H1 (cell line): ENCODE measurements around the gene VWA3B. TPM values are rescaled to one million over a fixed set of nuclear protein-coding genes. Genes with fewer than 3 reads are reported as not detected.

ENCODE experiments used
- CTCF ChIA-PET: fragments of 300-600 bp; sonication (Branson Sonifier 250); formaldehyde crosslinking; loops from one replicate; lab custom pipeline; 2021; ENCODE audit not compliant: partially characterized antibody; lab: Charles Lee
- POLR2A ChIA-PET: fragments of 300-600 bp; sonication (Branson Sonifier 250); formaldehyde crosslinking; loops from one replicate; lab custom pipeline; 2021; ENCODE audit warnings: inconsistent platforms; ENCODE audit not compliant: partially characterized antibody; lab: Charles Lee
- DNase-seq, 2 experiments: peaks; one replicate each; pipeline versions ENCODE4 v3.0.0 to v3.0.0-alpha.2; 2010 to 2022; ENCODE audit warnings: low spot score in 2 of 2, low read depth in 1 of 2, mixed read lengths in 1 of 2
- FAIRE-seq: peaks from 2 replicates; lab custom pipeline; 2011; peaks lifted over from hg19 to GRCh38; lab: Jason Lieb, UNC
- H2AFZ ChIP-seq: 2 replicates; pipeline ENCODE4 v1.8.1; 2012; ENCODE audit warnings: low read length, inconsistent platforms
- H2AK5ac ChIP-seq: 2 replicates; pipeline ENCODE4 v1.6.1; 2013; ENCODE audit warnings: low read depth, low read length
- H2BK120ac ChIP-seq: replicated peaks from 2 replicates; pipeline ENCODE3; 2013; ENCODE audit warnings: low read depth, low read length, inconsistent platforms
- H2BK12ac ChIP-seq: 2 replicates; pipeline ENCODE4 v1.6.1; 2013; ENCODE audit warnings: low read depth, low read length
- H2BK15ac ChIP-seq: 2 replicates; pipeline ENCODE4 v1.6.1; 2013; ENCODE audit warnings: low read length
- H2BK20ac ChIP-seq: 2 replicates; pipeline ENCODE4 v1.6.1; 2013; ENCODE audit warnings: low read length
- H2BK5ac ChIP-seq: 2 replicates; pipeline ENCODE4 v1.6.1; 2013; ENCODE audit warnings: low read depth, low read length
- H3K14ac ChIP-seq: 2 replicates; pipeline ENCODE4 v1.6.1; 2013; ENCODE audit warnings: inconsistent platforms; ENCODE audit not compliant: insufficient read length
- H3K18ac ChIP-seq: 2 replicates; pipeline ENCODE4 v1.6.1; 2013; ENCODE audit warnings: low read length; ENCODE audit errors: extremely low read depth
- H3K23ac ChIP-seq: 2 replicates; pipeline ENCODE4 v1.6.1; 2013; ENCODE audit warnings: inconsistent platforms; ENCODE audit not compliant: insufficient read length
- H3K23me2 ChIP-seq: 2 replicates; pipeline ENCODE4 v1.6.1; 2013; ENCODE audit warnings: low read depth, low read length
- H3K27ac ChIP-seq: 2 replicates; pipeline ENCODE4 v1.6.1; 2011; ENCODE audit warnings: low read depth, low read length, inconsistent platforms
- H3K27me3 ChIP-seq, 4 experiments: replicated peaks in 1 of 4; 1 replicate in 1 of 4; 2 replicates in 3 of 4; pipeline versions ENCODE4 v1.6.1 to v1.8.1; 2011 to 2013; ENCODE audit warnings: low read length in 3 of 4, mild to moderate bottlenecking in 3 of 4, inconsistent platforms in 2 of 4, mixed read lengths in 2 of 4, moderate library complexity in 1 of 4; ENCODE audit not compliant: control insufficient read depth in 3 of 4, insufficient read depth in 3 of 4; ENCODE audit errors: extremely low read depth in 1 of 4
- H3K36me3 ChIP-seq, 4 experiments: 2 replicates each; pipeline versions ENCODE4 v1.6.1 to v1.8.1; 2011 to 2013; ENCODE audit warnings: mild to moderate bottlenecking in 4 of 4, low read length in 3 of 4, moderate library complexity in 2 of 4, control low read depth in 1 of 4, inconsistent platforms in 1 of 4; ENCODE audit not compliant: insufficient read depth in 4 of 4, control insufficient read depth in 2 of 4
- H3K4ac ChIP-seq: replicated peaks from 2 replicates; pipeline ENCODE3; 2013; ENCODE audit warnings: low read length, low read depth, mixed read lengths, inconsistent platforms; ENCODE audit not compliant: insufficient read length
- H3K4me1 ChIP-seq, 4 experiments: replicated peaks in 1 of 4; 1 replicate in 1 of 4; 2 replicates in 3 of 4; pipeline versions ENCODE4 v1.6.1 to v1.8.1; 2011 to 2013; ENCODE audit warnings: low read length in 3 of 4, inconsistent platforms in 2 of 4, mixed read lengths in 1 of 4; ENCODE audit not compliant: insufficient read depth in 4 of 4, control insufficient read depth in 3 of 4
- H3K4me2 ChIP-seq, 2 experiments: 2 replicates each; pipeline versions ENCODE4 v1.6.1 to v1.8.1; 2011 to 2013; ENCODE audit warnings: low read depth in 2 of 2, low read length in 2 of 2, control low read depth in 1 of 2, inconsistent platforms in 1 of 2, mild to moderate bottlenecking in 1 of 2; ENCODE audit not compliant: insufficient read depth in 1 of 2
- H3K4me3 ChIP-seq, 4 experiments: fragments of 200-600, 300-600 bp in 1 of 4; sonication (generic), shearing (Covaris generic), sonication (Bioruptor Twin) in 1 of 4; 2 replicates each; pipeline versions ENCODE4 v1.5.1 to v1.8.1; 2011 to 2016; ENCODE audit warnings: low read length in 4 of 4, low read depth in 3 of 4, control low read depth in 2 of 4, inconsistent platforms in 2 of 4, mild to moderate bottlenecking in 2 of 4, mixed read lengths in 1 of 4, moderate library complexity in 1 of 4; ENCODE audit not compliant: insufficient read depth in 2 of 4; ENCODE audit errors: extremely low read depth in 1 of 4
- H3K56ac ChIP-seq: replicated peaks from 2 replicates; pipeline ENCODE3; 2013; ENCODE audit warnings: low read depth, mild to moderate bottlenecking, mixed read lengths, low read length, inconsistent platforms; ENCODE audit not compliant: insufficient read length
- H3K79me1 ChIP-seq: 2 replicates; pipeline ENCODE4 v1.6.1; 2013; ENCODE audit warnings: low read depth, low read length, control low read depth
- H3K79me2 ChIP-seq, 2 experiments: 2 replicates each; pipeline versions ENCODE4 v1.6.1 to v1.8.1; 2012 to 2013; ENCODE audit warnings: low read length in 2 of 2, mild to moderate bottlenecking in 2 of 2, inconsistent platforms in 1 of 2; ENCODE audit not compliant: insufficient read depth in 2 of 2, control insufficient read depth in 1 of 2
- H3K9ac ChIP-seq, 4 experiments: replicated peaks in 1 of 4; 1 replicate in 1 of 4; 2 replicates in 3 of 4; pipeline versions ENCODE4 v1.6.1 to v1.8.1; 2011 to 2013; ENCODE audit warnings: low read depth in 3 of 4, low read length in 3 of 4, control low read depth in 2 of 4, mild to moderate bottlenecking in 2 of 4, moderate library complexity in 2 of 4, inconsistent platforms in 1 of 4; ENCODE audit errors: extremely low read depth in 1 of 4
- H3K9me3 ChIP-seq, 2 experiments: 2 replicates each; pipeline versions ENCODE4 v1.6.1 to v1.8.1; 2012 to 2013; ENCODE audit warnings: mild to moderate bottlenecking in 2 of 2, moderate library complexity in 2 of 2, control low read depth in 1 of 2, inconsistent platforms in 1 of 2, low read depth in 1 of 2, low read length in 1 of 2, mixed read lengths in 1 of 2; ENCODE audit not compliant: insufficient read depth in 2 of 2
- H4K20me1 ChIP-seq, 2 experiments: replicated peaks in 1 of 2; 2 replicates each; pipeline versions ENCODE3 to v1.8.1; 2011 to 2013; ENCODE audit warnings: inconsistent platforms in 2 of 2, low read length in 2 of 2, mild to moderate bottlenecking in 1 of 2; ENCODE audit not compliant: insufficient read depth in 2 of 2, control insufficient read depth in 1 of 2
- H4K5ac ChIP-seq: 2 replicates; pipeline ENCODE4 v1.6.1; 2013; ENCODE audit warnings: low read length, low read depth, mixed read lengths, inconsistent platforms; ENCODE audit not compliant: insufficient read length
- H4K8ac ChIP-seq: 2 replicates; pipeline ENCODE4 v1.8.0; 2013; ENCODE audit warnings: mild to moderate bottlenecking, moderate library complexity, low read length, inconsistent platforms; ENCODE audit not compliant: insufficient read depth; ENCODE audit errors: extremely low read depth
- H4K91ac ChIP-seq: replicated peaks from 2 replicates; pipeline ENCODE3; 2013; ENCODE audit warnings: low read length, mixed read lengths, inconsistent platforms; ENCODE audit not compliant: insufficient read length
- CBX8 ChIP-seq: fragments of 300-800, 300-1000 bp; sonication (generic); IDR thresholded peaks from 2 replicates; pipeline ENCODE4 v1.7.1; 2016; ENCODE audit warnings: low read depth, low read length, borderline replicate concordance
- CHD1 ChIP-seq: IDR thresholded peaks from 2 replicates; pipeline ENCODE4 v1.6.1; 2012; ENCODE audit warnings: low read depth, low read length, improper control_type of control experiment
- CHD2 ChIP-seq: IDR thresholded peaks from 2 replicates; pipeline ENCODE4 v1.6.1; 2012; ENCODE audit warnings: low read length, improper control_type of control experiment
- CREB1 ChIP-seq: IDR thresholded peaks from 2 replicates; pipeline ENCODE4 v1.6.1; 2012; ENCODE audit warnings: inconsistent platforms
- CTCF ChIP-seq, 3 experiments: IDR thresholded peaks; 1 replicate in 2 of 3; 2 replicates in 1 of 3; pipeline versions ENCODE4 v1.5.1 to v1.6.1; 2011; ENCODE audit warnings: low read length in 3 of 3, mild to moderate bottlenecking in 3 of 3, inconsistent platforms in 2 of 3, low read depth in 1 of 3, moderate library complexity in 1 of 3; ENCODE audit not compliant: insufficient read depth in 1 of 3; ENCODE audit errors: control extremely low read depth in 1 of 3
- HDAC2 ChIP-seq, 2 experiments: fragments of 300-600 bp in 1 of 2; sonication (generic) in 1 of 2; IDR thresholded peaks; 2 replicates each; pipeline ENCODE4 v1.6.1; 2011 to 2012; ENCODE audit warnings: low read depth in 2 of 2, low read length in 2 of 2, mild to moderate bottlenecking in 2 of 2, moderate library complexity in 2 of 2, borderline replicate concordance in 1 of 2, inconsistent platforms in 1 of 2
- MAFK ChIP-seq: IDR thresholded peaks from 2 replicates; pipeline ENCODE4 v1.6.1; 2012; ENCODE audit warnings: low read depth, mild to moderate bottlenecking, improper control_type of control experiment, low read length
- PHF8 ChIP-seq: fragments of 200-600 bp; sonication (generic); conservative IDR thresholded peaks from 2 replicates; pipeline ENCODE4 v1.7.1; 2012; ENCODE audit warnings: low read depth, mild to moderate bottlenecking, inconsistent platforms, low read length, moderate library complexity
- POLR2A ChIP-seq, 2 experiments: IDR thresholded peaks; 1 replicate in 1 of 2; 2 replicates in 1 of 2; pipeline ENCODE4 v1.6.1; 2011; ENCODE audit warnings: low read depth in 2 of 2, low read length in 2 of 2, mild to moderate bottlenecking in 2 of 2; ENCODE audit errors: control extremely low read depth in 1 of 2
- SP4 ChIP-seq: IDR thresholded peaks from 2 replicates; pipeline ENCODE4 v1.6.1; 2012; ENCODE audit warnings: low read length, inconsistent platforms
- TAF1 ChIP-seq: IDR thresholded peaks from 2 replicates; pipeline ENCODE4 v1.6.1; 2011; ENCODE audit warnings: mild to moderate bottlenecking, low read depth, low read length
- TCF12 ChIP-seq: IDR thresholded peaks from 2 replicates; pipeline ENCODE4 v1.6.1; 2011; ENCODE audit warnings: low read depth, mild to moderate bottlenecking, low read length
- YY1 ChIP-seq: IDR thresholded peaks from 2 replicates; pipeline ENCODE4 v1.6.1; 2011; ENCODE audit warnings: low read depth, mild to moderate bottlenecking, low read length
- WGBS, 2 experiments: shearing (Covaris generic) in 1 of 2; methylation state at CpG; one replicate each; pipeline versions ENCODE4 v1.1.6 to v1.1.7; 2013 to 2015; ENCODE audit warnings: low lambda C conversion rate in 2 of 2, mixed read lengths in 2 of 2, inconsistent platforms in 1 of 2, low coverage in 1 of 2, missing lambda C conversion rate in 1 of 2; ENCODE audit not compliant: insufficient replicate concordance in 2 of 2, insufficient coverage in 1 of 2, insufficient read length in 1 of 2; ENCODE audit errors: extremely low coverage in 1 of 2, missing lambda C conversion rate in 1 of 2; 5-methylcytosine and 5-hydroxymethylcytosine counted together
- polyA plus RNA-seq, 7 experiments: library from polyadenylated mRNA; depleted of rRNA in 3 of 7; stranded (reverse) in 5 of 7; unstranded in 2 of 7; fragments of >200 nt in 5 of 7; fragments of 200-250 nt in 2 of 7; gene quantifications; 1 replicate in 5 of 7; 2 replicates in 1 of 7; 4 replicates in 1 of 7; pipeline versions ENCODE4 v1.2.1 to v1.2.3, GENCODE V29; 2011 to 2013; ENCODE audit warnings: missing spikeins in 2 of 7, mixed read lengths in 2 of 7
- total RNA-seq: library from RNA; stranded (reverse); fragmentation: NEBNext Ultra II Directional; extraction: Animal tissue kit (Norgen Biotek cat#: 25700); gene quantifications from 2 replicates; pipeline ENCODE4 v1.2.1, GENCODE V29; 2021

Gene VWA3B
- total and polyA plus RNA-seq, 2 of the 8 experiments (the other 6 are each of a cell fraction or from before 2014, with no cell fraction given): not detected

- no peak overlapping the region for H3K56ac ChIP-seq
- no peaks in the 10 kb centered on the region for H3K23me2 ChIP-seq
- H4K91ac ChIP-seq: no peak overlapping the region
- H3K4me1 ChIP-seq: no peaks in the 10 kb centered on the region
- H4K8ac ChIP-seq: no peak overlapping the region
- no peak overlapping the region for H2AK5ac ChIP-seq
- H3K79me1 ChIP-seq: no peaks in the 10 kb centered on the region
- no peaks in the 10 kb centered on the region for H3K79me2 ChIP-seq
- ChIA-PET POLR2A (no interaction called here), CTCF (no interaction called here)
- H2BK12ac ChIP-seq: no peak overlapping the region
- no peak overlapping the region for H3K27ac ChIP-seq
- 88% methylated on average over 4 of the region's 4 CpGs; no CpG with 5 or more reads in 1 of the 2 experiments for WGBS, 2 experiments
- no peak overlapping the region for H3K9ac ChIP-seq
- H3K27me3 ChIP-seq: peaks cover 0 to 2% (median 0%) of the 10 kb centered on the region in 4 experiments; a peak in 1 of 7 replicates
- no peak overlapping the region for H3K14ac ChIP-seq
- no peak overlapping the region for H3K23ac ChIP-seq
- H3K18ac ChIP-seq: no peak overlapping the region
- DNase-seq (no peak), FAIRE-seq (no peak)
- H4K20me1 ChIP-seq: no peaks in the 10 kb centered on the region
- no peak overlapping the region for H3K4ac ChIP-seq
- no peaks in the 10 kb centered on the region for H3K36me3 ChIP-seq
- no peak overlapping the region for H3K4me3 ChIP-seq
- H4K5ac ChIP-seq: no peak overlapping the region
- H2BK5ac ChIP-seq: no peak overlapping the region
- peaks cover 8 to 10% of the 10 kb centered on the region in 2 experiments; a peak in 2 of 4 replicates for H3K9me3 ChIP-seq
- no peak overlapping the region for H2BK120ac ChIP-seq
- no peak overlapping the region for H3K4me2 ChIP-seq
- H2BK15ac ChIP-seq: no peak overlapping the region
- H2AFZ ChIP-seq: no peak overlapping the region
- no peak overlapping the region for H2BK20ac ChIP-seq
- TF ChIP-seq SP4 (no peak), TAF1 (no peak), CHD1 (no peak), POLR2A (IDR thresholded peaks at IDR 0.05; ENCODE audit: control extremely low read depth in 1 of 2, low read depth in 2 of 2, low read length in 2 of 2) (no peak), YY1 (no peak), CHD2 (no peak), PHF8 (no peak), TCF12 (no peak), CTCF (IDR thresholded peaks at IDR 0.05; ENCODE audit: control extremely low read depth in 1 of 3, insufficient read depth in 1 of 3, low read depth in 1 of 3, low read length in 3 of 3) (no peak), CREB1 (no peak), MAFK (no peak), HDAC2 (IDR thresholded peaks at IDR 0.05; ENCODE audit: borderline replicate concordance in 1 of 2, low read depth in 2 of 2, low read length in 2 of 2) (no peak), CBX8 (no peak)
Observed at GRCh38 chr2:98327776-98328175, 240.8 kb downstream of the VWA3B start.
